Activated T-cell treated with anti-CD3 and anti-CD28 coated beads for 24 hours (primary cell): ENCODE results near the gene NANOS1.
A peak's percentile ranks its signal among the peaks of the same experiment; 100 is the strongest.

Source experiments
- DNase-seq: peaks from one replicate; pipeline ENCODE4 v3.0.0-alpha.2; 2020; ENCODE audit warnings: low read depth

The NANOS1 gene

GRCh38 chr10:119060107-119060506 lies 30.6 kb downstream of the NANOS1 start:
- no peak for DNase-seq

DNA sequence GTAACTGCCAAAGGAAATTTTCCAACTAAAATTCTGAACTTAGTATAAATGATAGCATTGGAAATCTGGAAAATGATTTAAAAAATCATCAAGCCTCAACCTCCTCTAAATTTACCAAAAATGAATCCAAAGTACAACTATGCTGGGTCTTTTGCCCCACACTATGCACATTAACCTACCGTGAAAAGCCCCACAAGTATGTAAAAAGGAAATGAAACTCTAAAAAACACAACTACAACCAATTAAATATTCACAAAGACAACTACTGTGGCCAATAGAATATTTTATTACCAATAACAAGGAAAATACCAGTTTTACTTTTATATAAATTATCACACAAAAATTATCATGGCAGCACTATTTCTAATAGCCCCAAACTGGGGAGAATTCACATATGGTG lies 31.8 kb downstream of the NANOS1 start:
- DNase-seq = no peak

- no peak for DNase-seq
Measured at GRCh38 chr10:119061926-119062325, 32.4 kb downstream of the NANOS1 start.

GRCh38 chr10:119070395-119071165 lies 41.1 kb downstream of the NANOS1 start:
- no peak for DNase-seq

- no peak for DNase-seq
Measured at GRCh38 chr10:119073584-119073983, 44.1 kb downstream of the NANOS1 start.

- no peak for DNase-seq
Measured at GRCh38 chr10:119078422-119079179, 49.1 kb downstream of the NANOS1 start.

DNA sequence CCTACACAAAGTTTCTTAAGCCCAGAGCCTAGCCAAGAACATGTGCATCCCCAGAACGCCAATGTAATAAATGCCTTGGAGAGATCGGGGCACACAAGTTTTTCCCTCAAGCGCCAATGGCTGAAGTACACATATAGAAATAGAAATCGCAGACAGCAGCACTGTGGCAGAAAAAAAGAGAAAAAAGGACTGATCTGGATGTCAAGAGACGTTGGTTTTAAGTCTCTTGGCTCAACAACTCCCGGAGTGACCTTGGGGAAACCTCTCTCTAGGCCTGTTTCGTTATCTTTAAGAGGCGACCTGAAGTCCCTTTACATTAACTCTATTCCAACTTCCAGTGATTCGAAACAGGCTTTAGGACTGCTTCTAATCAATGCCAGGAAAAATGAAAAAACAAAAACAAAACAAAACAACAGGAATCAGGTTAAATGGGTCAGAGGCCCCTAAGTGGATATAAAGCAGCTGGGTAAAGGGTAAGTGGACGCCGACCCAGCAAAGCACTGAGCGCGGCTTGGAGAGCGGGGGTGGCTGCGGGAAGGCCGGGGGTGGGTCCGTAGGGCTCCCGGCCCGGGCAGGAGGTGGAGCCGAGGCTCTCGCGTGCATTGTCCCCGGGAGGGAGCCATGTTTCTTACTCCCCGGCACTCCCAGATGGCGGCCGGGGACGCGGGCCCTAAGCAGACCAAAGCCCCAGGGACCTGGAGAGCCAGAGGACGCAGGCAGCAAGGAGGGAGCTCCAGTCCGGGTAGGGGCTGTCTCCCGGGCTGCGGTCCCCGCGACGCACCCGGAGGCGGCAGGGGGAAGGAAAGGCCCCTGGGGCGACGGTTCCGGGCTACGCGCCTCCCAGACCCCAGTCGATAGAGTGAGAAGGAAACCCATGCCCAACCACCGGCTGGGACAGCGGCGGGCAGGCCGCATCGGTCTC lies 50.3 kb downstream of the NANOS1 start:
- DNase-seq = peak; percentile 52

GRCh38 chr10:119080521-119081259 lies 51.2 kb downstream of the NANOS1 start, which contains the start of gene EIF3A:
EIF3A (minus strand) TSS chr10:119080817; CDS start chr10:119080676, 141 bp downstream.
- peak; percentile 91 for DNase-seq
